Right kidney (tissue), 9 donors: Measurements from ENCODE around the gene ADAMTS5.

ENCODE experiments used
- DNase-seq: peaks from one replicate; pipeline ENCODE4 v3.0.0-alpha.2; 2016
- long read RNA-seq, 8 donors: transcript quantifications; one replicate each; lab custom pipeline, GENCODE V29; 2026

The ADAMTS5 gene
- long read RNA-seq, donor 1, full-length matches to known transcripts = 2 of 2 reads
- long read RNA-seq, donor 1, partial matches to known transcripts = 0 of 2 reads
- long read RNA-seq, donor 1, other reads (novel, unspliced or antisense) = 0 of 2 reads
- long read RNA-seq, donor 2, full-length matches to known transcripts = 1 of 1 reads
- long read RNA-seq, donor 2, partial matches to known transcripts = 0 of 1 reads
- long read RNA-seq, donor 2, other reads (novel, unspliced or antisense) = 0 of 1 reads
- long read RNA-seq, donor 3, full-length matches to known transcripts = 1 of 1 reads
- long read RNA-seq, donor 3, partial matches to known transcripts = 0 of 1 reads
- long read RNA-seq, donor 3, other reads (novel, unspliced or antisense) = 0 of 1 reads
- long read RNA-seq, donor 4, full-length matches to known transcripts = 2 of 2 reads
- long read RNA-seq, donor 4, partial matches to known transcripts = 0 of 2 reads
- long read RNA-seq, donor 4, other reads (novel, unspliced or antisense) = 0 of 2 reads
- long read RNA-seq, donor 5, full-length matches to known transcripts = 1 of 1 reads
- long read RNA-seq, donor 5, partial matches to known transcripts = 0 of 1 reads
- long read RNA-seq, donor 5, other reads (novel, unspliced or antisense) = 0 of 1 reads
- long read RNA-seq, donor 6, full-length matches to known transcripts = 2 of 2 reads
- long read RNA-seq, donor 6, partial matches to known transcripts = 0 of 2 reads
- long read RNA-seq, donor 6, other reads (novel, unspliced or antisense) = 0 of 2 reads
- long read RNA-seq, donor 7, full-length matches to known transcripts = 2 of 2 reads
- long read RNA-seq, donor 7, partial matches to known transcripts = 0 of 2 reads
- long read RNA-seq, donor 7, other reads (novel, unspliced or antisense) = 0 of 2 reads
- long read RNA-seq, donor 8, full-length matches to known transcripts = 4 of 4 reads
- long read RNA-seq, donor 8, partial matches to known transcripts = 0 of 4 reads
- long read RNA-seq, donor 8, other reads (novel, unspliced or antisense) = 0 of 4 reads

DNA sequence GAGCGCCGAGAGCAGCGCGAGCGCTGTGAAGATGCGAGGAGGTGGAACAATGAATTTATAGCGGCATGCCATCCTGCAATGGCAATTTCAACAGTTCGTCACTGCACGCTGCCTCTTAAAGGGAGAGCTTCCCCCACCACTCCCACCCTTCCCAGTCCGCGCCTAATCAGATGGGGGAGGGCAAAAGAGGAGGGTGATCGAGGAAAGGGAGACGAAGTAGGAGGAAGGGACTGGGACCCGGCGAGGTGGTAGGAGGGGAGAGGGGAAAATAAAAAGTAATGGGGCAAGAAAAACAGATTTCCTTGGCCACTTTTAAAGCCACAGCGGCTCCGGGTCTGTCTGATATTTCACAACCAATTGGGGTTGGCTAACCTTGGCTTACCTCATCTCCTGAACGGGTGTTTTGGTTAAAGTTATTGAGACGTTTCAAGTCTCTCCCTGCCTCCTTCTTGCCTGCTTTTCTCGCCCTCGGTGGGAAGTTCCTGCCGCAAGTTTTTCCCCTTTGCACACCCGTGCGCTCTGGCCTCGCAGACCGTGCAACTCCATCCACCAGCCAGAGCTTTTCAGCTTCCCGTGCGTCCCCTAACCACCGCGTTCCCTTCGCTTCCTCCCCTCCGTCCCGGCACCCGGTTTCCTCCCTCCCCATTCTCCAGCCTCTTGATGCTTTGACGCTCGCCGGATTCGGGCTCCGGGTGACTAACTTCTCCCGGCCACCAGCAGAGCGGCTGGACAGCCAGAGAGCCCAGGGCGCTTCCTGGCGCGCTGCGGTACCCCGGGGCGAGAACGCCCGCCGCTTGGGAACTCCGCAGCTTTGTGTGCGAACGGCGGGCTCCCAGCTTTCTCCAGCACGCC, at the start of gene ADAMTS5:
ADAMTS5 (minus strand) TSS at position 27 of the 852 bp plus-strand sequence. CDS start 697 bp downstream, outside the sequence.
- peak; percentile 93 for DNase-seq

DNA sequence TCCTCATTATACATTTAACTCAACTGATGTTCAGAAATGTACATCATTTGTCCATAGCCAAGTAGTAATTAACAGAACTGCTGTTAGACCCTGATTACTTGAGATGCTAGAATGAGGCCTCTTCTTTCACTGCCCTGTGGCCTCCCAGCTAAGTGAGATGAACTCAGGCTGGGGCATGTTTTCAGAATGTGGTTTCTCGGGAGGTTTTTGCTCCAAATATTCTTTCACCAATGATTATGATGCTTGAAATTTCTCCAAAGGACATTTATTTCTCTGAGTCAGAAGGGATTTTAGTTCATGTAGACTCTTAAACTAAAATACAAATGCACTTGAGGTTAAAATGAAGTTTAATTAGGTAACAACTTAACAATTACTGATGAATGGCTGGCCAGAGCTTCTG, 34.6 kb upstream of the ADAMTS5 start:
- no peak for DNase-seq

DNA sequence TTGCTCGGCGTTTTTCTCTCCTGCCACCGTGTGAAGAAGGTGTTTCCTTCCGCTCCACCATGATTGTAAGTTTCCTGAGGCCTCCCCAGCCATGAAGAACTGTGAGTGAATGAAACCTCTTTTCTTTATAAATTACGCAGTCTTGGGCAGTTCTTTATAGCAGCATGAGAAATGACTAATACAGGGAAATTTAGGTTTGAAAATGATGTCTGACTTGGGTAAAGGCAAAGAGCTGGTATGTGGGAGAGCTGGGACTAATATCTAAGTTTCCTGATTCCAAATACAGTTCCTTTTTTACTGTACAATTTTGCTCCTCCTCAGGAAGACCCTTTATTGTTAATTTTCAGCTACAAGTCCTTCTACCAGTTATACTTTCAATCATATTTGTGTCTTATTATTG, 16.7 kb upstream of the ADAMTS5 start:
- DNase-seq = no peak

DNA sequence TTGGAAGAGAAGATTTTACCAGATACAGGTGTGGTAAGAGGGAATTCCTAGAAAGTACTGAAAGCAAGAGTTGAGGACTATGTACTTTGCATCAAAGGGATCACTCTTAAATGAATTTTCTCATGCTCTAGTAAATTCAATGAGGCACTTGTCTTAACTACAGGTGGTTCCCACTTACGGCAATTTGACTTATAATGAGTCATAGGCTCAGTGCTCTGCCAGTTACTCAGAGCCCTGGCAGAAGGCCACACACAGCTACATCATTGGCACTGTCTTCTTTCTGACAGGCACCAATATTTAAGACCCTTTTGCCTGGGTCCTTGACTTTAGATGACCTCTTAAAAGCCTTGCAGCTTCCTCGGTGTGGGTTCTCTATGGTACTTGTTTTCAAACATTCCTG, 15.9 kb upstream of the ADAMTS5 start:
- no peak for DNase-seq

DNA sequence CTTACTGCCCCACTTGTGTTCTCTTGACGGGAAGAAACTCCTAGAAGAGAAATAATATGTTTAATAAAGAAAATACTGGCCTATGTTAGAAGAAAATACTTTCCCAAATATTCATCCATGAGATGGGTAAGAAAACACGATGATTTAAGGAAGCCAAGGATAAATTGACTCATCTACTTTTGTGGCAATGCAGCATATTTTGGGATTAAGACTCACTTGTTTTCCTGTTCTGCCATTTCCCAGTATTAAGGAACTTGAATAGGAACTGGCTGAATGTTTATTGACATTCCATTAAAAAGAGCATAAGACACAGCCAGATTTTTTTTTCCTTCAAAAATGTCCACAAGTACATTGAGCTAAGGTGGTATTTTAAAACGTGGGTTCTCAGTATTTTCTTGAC, 10.9 kb upstream of the ADAMTS5 start:
- no peak for DNase-seq

DNA sequence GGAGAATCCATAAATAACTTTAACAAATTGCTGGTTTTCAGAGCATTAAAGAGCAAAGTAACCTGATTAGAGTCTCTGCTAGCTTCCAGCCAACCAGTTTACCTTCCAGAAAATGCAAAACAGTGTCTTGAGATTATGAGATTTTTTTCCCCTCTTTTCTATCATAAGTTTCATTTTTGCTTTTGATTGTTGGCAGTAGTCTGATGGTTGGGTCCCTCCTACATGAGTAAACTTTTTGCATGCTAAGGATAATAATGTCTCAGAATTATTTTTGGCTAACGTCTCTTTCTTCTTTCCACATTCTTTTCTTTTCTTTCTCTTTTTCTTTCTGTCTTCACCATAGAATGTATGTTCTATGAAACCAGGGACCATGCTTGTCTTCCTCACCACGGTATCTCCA, 6.3 kb upstream of the ADAMTS5 start:
- DNase-seq = no peak

DNA sequence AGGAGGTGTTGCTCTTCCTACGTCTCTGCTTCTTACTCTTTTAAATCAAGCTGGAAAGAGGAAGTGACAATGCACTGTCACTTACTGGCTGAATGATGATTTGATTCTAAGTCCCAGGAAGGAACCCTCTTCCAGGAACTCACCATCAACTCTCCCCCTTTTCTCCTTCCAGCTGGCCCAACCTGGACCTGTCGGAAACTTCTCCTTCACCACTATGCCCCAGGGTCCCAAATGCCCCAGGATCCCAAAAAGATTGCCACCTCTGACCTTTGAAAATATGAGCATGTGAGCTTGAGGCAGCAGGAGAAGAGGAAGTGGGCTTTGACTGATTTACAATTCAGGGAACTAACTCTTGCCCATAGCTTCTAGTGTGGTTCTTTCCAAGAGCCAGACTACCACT, 5.3 kb upstream of the ADAMTS5 start:
- no peak for DNase-seq

DNA sequence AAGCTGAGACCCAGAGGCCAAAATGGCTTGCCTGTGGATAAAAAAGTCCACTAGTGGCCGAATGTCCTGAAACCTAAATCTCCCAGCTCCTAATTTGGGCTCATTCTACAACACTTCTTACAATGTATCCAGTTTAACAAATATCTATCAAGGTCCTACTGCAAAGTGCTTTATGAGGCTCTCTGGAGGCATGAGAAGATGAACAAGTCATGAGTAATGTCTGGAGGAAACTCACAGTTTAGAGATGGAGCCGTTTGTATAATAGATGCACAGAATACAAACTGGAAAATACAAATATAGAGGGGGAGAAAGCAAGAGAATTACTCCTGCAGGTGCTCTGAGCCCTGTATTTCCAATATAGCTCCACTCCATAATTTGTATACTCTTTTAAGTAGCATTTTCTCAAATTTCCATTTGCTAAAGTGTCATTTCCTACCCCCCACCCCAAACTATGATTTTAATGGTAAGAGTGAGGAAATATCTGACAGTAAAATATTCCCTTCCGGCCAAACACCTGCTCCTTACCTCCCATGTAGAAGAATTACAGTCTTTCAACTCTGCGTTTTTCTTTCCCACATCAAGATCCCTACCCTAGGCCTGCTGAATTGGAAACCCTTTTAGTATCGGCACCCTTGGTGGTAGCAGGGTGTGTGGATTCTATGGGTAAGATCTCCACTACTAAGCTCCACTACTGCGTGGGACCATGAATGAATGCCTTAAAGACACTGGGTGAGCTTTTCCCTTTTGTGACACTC, 3.3 kb upstream of the ADAMTS5 start:
- no peak for DNase-seq

DNA sequence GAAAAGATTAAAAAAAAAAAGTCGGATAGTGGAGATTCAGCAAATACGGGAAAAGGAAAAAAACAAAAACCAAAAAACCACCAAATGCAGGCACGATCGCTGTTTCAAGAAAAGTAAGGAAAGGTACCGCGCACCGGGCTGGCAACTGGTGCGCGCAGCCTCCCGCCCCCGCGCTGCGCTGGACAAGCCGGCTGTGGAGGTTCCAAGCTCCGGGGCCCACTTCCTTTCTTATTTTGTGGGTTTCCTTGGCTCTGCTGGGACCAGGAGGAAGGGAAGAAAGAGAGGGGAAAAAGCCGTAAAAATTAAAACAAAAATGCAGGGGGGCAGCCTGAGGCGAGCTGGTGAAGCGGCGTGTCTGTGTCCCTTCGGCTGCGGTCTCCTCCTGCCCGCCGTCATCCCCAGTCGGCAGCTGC, 233 bp downstream of the ADAMTS5 start:
- DNase-seq = no peak

DNA sequence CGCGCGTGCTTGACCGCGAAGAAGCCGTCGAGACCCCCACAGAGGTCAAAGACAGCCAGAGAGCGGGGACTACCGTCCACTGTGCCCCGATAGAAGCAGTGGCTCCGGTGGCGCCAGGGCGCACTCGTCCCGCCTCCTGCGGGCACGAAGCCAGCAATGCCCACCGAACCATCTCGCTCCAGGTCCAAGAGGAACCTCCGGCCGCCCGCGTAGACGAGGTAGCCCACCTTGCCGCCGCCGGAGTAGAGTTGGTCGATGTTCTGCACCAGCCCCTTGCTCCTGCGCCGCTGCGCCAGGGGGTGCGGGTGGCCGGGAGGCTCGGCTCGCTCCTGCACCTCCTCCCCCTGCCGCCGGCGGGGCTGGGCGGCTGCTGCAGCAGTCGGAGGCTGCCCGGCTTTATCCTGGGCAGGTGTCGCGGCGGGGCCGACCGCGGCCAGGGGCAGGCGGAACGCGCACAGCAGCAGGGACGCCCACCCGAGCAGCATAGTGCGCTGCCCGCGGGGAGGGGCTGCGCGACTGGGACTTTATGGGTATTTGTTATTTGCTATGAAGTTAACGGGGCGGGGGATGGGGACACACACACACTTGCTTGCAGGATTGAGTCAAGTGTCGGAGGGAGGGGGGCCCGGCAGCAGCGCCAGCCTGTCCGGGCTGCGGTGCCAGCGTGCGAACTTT, 844 bp downstream of the ADAMTS5 start:
- peak; percentile 96 for DNase-seq

DNA sequence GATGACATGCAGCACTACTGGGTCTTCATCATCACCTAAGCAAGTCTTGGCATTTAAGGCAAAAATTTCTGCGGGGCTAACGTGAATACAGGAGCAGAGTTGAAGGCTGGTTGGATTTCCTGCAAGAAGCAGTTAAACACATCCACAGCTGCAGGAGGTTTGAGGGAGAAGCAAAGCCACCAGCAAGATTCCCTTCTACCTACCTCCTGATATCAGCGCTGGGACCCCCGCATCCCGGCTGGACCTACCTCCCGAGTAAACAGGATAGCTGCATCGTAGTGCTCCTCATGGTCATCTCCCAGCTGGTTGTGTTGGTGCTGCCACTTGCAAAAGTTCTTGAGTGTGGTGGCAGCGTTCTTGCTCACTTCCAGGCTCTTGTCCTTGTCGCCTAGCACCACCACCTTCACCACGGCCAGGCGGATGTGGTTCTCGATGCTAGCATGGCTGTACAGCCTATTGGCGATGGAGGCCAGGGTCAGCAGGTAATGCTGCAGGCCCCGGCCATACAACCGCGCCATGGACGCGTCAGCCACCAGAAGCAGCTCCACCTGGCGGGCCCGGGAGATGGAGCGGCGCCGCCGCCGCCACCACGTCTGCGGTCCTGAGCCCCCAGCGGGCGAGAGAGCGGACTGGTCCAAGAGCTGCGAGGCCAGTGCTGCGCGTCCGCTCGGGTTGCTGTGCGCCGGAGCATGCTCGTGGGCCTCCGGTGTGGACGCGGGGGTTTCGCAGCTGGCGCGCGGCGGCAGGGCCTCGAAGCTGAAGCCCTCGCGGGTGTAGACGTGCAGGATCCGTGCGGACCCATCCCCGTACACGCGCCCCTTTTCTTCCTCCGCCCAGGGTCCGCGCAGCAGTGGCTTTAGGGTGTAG, 1.6 kb downstream of the ADAMTS5 start:
- peak; percentile 85 for DNase-seq

DNA sequence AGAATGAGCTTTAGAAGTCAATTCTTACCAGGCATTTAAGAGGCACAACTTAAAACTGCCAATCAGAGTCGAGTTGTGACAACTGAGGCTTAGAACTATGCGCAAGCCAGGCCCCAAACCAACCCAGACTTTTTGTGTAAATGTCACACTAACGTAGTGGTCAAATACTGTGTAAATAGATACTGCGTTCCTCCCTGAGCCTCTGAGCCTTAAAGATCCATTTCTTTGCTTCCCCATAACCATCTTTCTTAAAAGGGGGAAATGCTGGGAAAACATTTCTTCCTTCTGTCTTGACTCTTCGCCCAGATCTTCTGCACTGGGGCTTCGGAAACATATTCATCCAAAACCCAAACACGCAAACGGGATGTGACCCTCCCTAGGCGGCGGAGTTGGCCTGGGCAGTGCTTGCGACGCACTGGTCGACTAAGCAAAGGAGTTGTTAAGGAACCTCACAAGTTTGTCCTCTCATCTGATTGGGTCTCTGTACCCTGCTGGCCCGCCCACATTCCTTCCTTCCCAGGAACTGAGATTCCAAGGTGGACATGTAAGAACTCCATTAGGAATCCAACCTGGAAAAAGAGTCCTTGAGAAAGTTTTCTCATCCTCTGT, 2.6 kb downstream of the ADAMTS5 start:
- DNase-seq = peak; percentile 51

DNA sequence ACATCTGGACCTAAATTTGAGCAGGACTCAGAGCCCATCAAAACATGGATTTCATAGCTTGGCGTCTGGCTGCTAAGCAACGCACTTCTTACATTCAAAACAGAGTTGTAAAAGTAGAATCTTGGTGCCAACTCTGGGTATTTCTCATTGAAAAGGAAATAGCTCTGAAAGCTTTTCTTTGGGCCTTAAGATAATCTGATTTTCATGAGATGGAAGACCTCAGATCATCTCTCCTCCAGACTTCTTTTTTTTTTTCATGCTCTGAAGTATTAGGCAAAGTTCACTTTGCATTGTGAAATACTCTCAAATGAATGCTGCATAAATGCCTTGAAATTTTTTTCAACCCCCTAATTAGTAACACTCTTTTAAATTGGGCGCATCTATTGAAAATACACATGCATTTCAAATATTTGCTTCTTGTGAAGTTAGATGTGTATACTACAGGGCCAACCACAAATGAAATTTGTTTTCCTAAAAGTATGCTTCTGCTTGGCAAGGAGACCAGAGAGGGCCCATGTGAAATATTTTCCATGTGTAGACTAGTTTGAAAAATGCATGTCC, 4.2 kb downstream of the ADAMTS5 start:
- no peak for DNase-seq

DNA sequence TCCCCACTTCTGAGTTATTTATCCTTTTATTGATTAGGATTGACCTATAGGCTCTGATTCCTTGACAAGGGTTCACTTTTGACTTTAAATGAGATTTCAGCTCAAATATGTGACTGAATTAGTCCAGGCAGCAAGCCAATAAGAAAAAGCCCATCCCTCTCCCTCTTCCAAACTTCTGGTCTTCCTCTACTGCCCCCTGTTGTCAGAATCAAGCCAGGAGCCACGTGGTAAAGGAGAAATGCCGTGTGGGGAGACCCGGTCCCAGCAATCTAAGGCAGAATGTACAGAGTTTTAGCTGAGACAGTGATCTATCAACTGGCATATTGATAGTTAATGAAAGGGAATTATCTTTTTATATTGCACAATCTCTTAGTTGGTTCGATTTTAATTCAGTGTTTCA, 5.2 kb downstream of the ADAMTS5 start:
- DNase-seq = no peak

DNA sequence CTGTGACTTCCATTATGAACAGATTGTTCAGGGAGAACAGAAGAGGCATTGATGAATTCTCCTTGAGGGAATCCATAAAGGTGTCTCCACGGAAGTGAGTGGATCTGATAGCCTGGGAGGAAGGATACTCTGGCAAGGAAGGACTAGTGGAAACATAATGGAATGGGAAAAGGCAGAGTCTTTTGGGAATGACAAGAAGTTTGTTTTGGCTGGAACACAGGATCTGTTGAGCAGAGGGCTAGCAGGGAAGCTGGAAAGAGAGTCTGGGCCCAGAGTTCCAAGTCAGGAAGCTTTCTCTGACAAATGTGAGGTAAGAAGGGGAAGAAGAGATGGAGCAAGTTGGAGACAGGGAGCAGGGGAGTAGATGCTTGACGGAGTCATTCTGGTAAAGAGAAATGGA, 8.1 kb downstream of the ADAMTS5 start:
- DNase-seq = no peak

DNA sequence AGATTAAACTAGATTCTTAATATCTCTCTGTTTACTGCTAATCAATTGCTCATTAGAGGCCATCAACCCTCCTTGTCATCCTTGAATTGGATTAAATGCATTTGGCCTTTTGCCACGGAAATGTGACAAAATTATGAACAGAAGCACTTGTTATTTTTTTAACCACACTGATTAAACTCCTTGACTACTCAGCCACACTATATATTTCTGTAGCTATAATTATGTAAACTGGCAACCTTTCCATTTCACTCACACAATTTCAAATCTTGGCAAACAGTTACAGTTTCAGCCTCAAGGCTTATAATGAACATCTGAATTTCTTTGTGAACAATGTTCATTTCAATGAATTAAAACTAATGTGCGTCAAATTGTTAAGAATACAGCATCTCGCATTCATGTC, 10.1 kb downstream of the ADAMTS5 start:
- DNase-seq = no peak

DNA sequence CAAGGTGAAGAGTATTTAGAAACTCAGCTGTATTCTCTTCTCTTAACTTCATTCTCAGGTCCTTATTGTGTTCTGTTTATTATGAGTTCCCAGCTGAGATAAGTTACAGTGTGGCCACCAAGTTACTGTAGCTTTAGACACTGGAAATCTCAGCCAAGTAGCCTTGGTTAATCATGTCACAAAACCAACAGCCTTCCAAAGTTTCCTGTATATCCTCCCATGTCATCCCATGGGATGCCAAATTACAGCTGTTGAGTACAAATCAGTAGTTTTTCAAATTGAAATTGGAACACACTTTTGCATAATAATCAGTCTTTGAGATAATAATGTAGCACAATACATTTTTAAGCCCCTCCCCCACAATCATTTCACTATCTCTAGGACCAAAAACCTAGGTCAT, 10.7 kb downstream of the ADAMTS5 start:
- no peak for DNase-seq

DNA sequence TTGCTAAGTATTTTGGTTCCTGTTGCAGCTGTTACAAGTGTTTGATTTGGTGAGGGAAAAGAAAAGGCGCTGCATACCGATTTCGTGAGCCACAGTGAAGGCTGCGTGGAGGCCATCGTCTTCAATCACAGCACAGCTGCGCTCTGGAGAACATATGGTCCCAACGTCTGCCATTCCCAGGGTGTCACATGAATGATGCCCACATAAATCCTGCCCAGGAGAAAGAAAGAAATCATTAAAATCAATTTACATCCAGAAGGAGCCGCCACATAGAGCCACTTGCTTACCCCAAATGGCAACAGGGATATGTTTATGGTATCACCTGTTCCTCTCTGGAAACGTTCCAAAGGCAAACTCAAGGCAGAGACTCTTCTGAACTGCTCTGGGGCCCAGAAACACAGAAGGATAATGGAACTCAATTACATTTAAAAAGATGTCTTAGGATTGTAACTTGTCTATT, 12.2 kb downstream of the ADAMTS5 start:
- DNase-seq = no peak
